ENCODE measurements around the gene CDH23. TPM values are rescaled to one million over a fixed set of nuclear protein-coding genes. Genes with fewer than 3 reads are reported as not detected.

The CDH23 gene
- total RNA-seq: under 0.01 TPM in 1 of 2 replicates, not detected in the other

DNA sequence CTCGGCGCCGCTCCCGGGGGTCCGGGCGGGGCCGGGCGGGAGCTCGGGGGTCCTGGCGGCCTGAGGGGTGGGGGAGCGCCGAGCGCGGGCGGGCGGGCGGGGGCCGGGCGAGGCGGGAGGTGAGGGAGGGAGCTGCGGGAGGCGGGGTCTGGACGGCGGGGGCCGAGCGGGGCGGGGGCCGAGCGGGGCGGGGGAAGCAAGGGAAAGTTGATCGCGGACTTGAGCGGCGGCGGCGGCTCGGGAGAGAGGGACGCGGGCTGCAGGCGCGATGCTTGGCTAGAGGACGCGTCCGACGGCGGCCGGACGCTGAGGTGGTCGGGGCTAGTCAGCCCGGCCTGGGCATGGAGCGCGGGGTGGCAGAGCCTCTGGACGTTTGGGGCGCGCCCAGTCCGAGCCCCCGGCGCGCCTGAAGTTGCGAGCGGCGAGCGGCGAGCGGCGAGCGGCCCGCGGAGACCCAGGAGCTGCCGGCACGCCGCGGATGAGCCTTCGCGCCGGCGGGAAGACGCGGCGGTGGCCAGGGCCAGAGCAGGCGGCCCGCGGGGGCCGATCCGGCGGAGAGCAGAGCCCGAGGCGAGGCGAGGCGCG, at the start of gene CDH23:
TSS of gene CDH23 (plus strand) at position 210 of the 585 bp plus-strand sequence. CDS start 42,912 bp downstream, outside the sequence.

DNA sequence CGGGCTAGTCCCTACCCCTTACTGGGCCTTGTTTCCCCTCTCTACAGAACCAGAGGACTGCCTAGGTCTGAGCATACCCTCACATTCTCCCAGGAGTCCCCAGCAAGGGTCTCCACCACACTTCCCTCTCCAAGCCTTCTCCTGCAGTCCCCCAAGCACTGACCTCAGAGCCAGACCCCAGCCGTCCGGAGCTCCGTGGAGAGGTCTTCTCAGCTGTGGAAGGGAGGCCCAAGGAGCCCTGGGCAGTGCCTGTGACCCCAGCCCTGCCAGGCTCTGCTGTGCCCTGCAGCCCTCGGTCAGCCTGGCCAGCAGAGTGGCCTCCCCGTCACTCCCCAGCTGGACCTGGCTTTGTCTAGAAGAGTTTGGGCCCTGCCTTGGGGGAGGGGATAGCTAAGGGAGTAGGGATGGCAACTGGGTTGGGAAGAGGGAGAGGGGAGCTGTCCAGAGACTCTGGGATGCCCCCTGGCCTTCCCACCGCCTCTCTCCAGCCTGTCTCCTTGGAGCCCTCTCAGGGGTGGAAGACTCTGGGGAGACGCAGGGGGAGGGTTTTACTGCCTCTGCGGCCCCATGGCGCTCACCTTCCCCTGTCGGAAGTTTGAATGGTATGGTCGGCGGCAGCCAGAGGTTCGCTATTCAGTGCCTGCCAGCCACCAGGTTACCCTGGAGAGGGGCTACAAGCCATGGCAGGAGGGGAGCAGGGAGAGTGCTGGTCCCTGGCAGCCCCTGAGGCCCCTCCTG, 322.9 kb downstream of the CDH23 start, which contains the start of gene C10orf105:
TSS of gene C10orf105 (minus strand) at position 315 of the 738 bp plus-strand sequence. CDS start 3,441 bp downstream, outside the sequence.

DNA sequence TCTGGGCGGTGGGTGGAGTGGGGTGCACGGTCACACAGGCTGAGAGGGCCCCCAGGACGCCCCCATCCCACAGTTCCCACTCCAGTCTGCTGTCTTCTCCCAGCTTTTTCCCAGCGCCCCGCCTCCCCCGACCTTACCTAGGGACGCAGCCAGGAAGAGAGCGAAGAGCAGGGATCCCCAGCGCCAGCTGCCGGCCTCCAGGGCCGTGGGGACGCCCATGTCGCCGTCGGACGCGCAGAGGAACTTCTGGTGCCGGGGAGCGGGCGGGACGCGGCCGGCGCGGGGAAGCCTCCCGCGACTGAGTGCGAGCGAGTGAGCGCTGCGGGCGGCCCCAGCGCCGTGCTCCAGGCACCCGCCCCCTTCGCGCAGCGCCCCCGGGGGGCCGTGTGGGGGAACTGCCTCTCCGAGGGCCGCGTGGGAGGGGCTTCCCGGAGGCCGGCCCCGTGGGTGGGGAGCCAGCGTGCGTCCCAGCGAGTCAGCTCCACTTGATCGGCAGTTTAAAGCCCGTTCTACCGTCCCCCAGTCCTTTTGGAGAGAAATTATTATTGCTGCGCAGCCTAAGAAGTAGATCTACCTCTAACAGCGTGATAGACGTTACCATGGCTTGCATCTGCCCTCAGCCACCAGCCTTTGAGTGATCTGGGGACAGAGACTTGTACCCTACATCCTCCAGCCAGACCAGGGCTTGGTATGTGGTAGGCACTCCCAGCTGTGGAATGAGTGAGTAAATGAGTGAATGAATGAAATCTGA, 376.7 kb downstream of the CDH23 start, which contains the start of gene VSIR:
TSS of gene VSIR (minus strand) at position 300 of the 751 bp plus-strand sequence. CDS start at position 219, 81 bp downstream.

DNA sequence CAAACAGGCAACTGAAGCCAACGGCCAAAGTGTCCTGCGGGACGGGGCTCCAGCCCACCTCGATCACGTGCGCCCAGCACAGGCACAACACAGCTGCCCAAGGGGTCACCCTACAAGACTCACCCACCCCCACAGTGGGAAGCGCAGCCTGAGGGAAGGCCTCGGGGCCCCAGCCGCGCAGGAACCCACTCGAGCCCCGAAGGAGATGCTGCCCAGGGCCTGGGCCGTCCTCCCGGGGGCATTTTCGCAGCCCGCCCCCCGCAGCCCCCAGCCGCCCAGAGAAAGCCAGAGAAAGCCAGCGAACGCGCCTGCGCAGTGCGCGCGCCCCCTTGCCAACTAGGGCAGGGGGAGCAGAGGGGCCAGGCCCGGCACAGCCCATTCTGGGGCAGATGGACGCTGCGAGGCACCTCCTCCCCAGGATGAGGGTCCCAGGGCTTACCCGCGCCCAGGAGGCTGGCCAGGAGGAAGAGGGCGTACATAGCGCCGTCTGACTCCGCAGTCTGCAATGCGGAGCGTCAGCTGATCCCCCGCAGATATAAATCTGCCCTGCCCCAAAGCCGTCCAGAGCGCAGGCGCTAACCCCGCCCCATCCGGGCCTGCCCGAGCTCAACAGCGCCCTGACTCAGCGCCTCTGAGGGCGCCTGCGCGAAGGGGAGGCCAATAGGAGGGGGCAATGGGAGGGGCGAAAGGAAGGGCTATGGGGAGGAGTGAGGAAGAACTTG, 454.2 kb downstream of the CDH23 start, which contains the start of gene PSAP:
TSS of gene PSAP (minus strand) at position 509 of the 722 bp plus-strand sequence. CDS start at position 479, 30 bp downstream.

Small RNAs within 50 kb of the gene (small RNA-seq; reads per million reads assigned to genes)
- gene MIR7152 (not detected), gene RNU7-38P (not detected)

Other genes starting within 250 kb of the CDH23 start
- gene UNC5B, start 184.3 kb upstream of the CDH23 start, total RNA-seq: 7.7 and 14.5 TPM in 2 replicates
- 1.3 and 2.1 TPM in 2 replicates for gene SLC29A3, start 77.7 kb upstream of the CDH23 start, total RNA-seq